GM23248 (cell line): ENCODE results near the gene MYLK.

Experiments
- EZH2 ChIP-seq: fragments of 200-600 bp; sonication (generic); IDR thresholded peaks from 2 replicates; pipeline ENCODE4 v1.6.1; 2018; ENCODE audit warnings: antibody characterized with exemption, mild to moderate bottlenecking; ENCODE audit not compliant: insufficient read depth, poor library complexity, severe bottlenecking
- EZH2phosphoT487 ChIP-seq: fragments of 200-600 bp; sonication (generic); IDR thresholded peaks from 2 replicates; pipeline ENCODE4 v1.6.1; 2018; ENCODE audit warnings: antibody characterized with exemption, moderate library complexity, mild to moderate bottlenecking, low read depth; ENCODE audit not compliant: insufficient read depth

- no peak for TF ChIP-seq EZH2
- no peak for TF ChIP-seq EZH2phosphoT487
Measured at GRCh38 chr3:123658118-123658851, 225.8 kb downstream of the MYLK start.
